Right lung (tissue), 5 donors: ENCODE measurements around the gene BZW2. TPM values are rescaled to one million over a fixed set of nuclear protein-coding genes. Genes with fewer than 3 reads are reported as not detected.
"Not testable (repeated sequence)": the region's sequence is repeated elsewhere in the genome, so short reads cannot be mapped to it uniquely, and the experiment has no call there.

ENCODE experiments used
- DNase-seq, 2 donors: peaks; one replicate each; pipeline ENCODE4 v3.0.0-alpha.2; 2013
- polyA plus RNA-seq, 5 donors: library from polyadenylated mRNA; unstranded; fragments of 120-200 nt; gene quantifications; one replicate each; pipeline versions ENCODE4 v1.2.1 to v1.2.3, GENCODE V29; 2013; ENCODE audit warnings: inconsistent platforms in 1 of 5, low replicate concordance in 1 of 5; ENCODE audit not compliant: insufficient read length in 5 of 5, insufficient read depth in 1 of 5

BZW2 gene
- polyA plus RNA-seq, 5 donors = 76.4 to 87.7 (median 80.5) TPM

DNA sequence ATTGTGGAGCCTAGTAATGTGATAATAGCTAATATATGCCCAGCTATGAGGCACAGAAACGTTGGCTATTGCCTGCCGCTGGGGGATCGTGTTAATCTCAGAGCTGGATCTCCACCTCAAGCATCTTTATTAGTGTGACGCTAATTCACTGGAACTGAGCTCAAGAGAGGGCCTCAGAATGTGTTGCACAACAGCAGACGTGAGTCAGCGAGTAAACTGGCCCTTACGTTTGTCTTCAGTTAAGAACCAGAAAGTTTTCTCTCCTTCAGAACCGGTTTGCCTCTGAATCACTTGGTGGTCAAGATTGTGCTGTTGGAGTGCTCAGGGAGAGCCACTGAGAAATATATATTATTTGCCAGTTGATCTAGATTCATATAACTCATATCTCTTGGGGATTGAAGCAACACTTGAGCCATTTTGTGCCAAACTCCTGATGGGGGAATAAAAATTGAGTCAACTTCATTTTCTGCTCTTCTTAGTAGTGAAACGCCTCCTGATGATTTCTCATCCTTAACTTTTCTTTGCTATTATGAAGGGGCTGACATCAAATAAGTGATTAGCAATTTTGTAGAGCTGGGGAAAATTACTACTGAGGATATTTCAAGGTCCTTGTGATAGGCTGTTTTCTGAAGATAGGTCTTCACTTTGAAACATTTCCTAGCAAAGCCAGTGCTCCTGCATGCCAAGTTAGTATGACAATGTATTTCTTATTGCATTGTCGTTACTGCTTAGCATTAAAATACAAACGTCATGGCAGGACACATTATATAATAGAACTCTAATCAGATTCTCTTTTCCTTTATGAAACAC is 22.3 kb downstream of the BZW2 start:
- peak in 1 of 2 donors; percentile 44 for DNase-seq

DNA sequence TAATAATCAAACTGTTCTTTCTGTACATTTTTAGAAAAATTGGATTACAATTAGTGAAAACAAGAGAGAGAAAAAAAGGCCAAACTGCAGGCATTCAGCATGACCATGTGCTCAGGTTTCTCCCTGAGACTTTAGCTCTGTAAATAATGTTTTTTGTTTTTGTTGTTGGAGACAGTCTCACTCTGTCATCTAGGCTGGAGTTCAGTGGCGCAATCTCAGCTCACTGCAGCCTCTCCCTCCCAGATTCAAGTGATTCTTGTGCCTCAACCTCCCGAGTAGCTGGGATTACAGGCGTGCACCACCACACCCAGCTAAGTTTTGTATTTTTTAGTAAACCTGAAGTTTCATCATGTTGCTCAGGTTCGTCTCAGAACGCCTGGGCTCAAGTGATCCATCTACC is 23.0 kb downstream of the BZW2 start:
- no peak for DNase-seq

DNA sequence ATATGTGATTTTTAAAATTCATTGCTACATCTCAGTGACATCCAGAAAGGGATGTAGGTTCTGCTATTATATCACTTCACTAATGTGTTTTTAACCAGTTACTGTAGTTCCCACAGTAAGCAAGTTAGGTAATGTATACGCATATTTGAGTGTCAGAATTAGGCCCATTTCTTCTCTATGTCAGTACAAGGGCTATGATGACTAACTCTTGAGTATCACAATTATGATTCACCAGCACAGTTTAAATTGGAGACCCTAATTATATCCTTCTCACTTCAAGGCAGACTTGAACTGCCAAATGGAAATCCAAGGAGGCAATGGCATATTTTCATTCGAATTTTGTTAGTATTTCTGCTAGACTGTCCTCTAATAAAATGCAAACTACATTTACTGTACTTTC is 23.6 kb downstream of the BZW2 start:
- DNase-seq = no peak

DNA sequence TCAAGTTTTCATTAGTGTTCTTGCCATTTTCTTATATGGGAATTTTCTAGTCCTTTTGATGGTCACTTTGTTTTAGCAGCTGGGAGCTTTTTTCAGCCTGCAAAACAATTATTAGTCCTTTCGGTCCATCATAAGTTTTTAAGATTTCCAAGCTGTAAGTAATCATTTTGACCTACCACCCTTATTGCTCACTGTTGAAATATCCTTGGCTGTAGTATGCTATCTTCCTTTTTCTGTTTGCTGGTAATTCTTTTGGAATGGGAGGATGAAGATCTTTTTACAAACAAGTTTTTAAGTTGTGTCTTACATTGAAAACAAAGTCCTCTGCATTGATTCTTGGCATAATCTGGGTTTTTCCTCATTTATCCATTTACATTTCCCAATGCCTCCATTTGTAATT is 24.0 kb downstream of the BZW2 start:
- no peak for DNase-seq

DNA sequence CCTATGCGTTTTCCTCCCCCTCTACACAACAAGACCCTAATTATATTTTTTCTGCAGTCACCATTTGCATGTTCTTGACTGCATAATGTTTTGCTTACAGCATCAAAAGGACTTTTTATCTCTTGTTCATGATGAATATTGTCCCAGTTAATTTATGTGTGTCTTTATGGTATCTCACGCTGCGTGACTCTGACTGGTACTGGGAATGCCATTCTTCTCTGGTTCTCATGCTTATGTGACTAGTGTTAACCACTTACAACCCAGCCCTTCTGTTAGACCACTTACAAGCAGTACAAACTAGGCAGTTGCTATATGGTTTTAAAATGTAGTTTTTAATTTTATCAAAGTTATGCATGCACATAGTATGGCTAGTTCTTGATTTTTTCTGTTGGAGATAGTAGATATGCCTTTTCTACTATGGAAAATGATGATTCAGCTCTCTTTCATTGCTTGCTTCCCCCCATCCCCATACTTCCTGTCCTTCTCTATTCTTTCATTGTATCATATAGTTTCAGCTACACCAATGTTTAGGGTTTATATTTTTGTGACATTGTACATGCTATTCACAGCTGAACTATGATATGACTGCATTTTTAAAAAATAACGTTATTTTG is 24.9 kb downstream of the BZW2 start:
- no peak for DNase-seq

DNA sequence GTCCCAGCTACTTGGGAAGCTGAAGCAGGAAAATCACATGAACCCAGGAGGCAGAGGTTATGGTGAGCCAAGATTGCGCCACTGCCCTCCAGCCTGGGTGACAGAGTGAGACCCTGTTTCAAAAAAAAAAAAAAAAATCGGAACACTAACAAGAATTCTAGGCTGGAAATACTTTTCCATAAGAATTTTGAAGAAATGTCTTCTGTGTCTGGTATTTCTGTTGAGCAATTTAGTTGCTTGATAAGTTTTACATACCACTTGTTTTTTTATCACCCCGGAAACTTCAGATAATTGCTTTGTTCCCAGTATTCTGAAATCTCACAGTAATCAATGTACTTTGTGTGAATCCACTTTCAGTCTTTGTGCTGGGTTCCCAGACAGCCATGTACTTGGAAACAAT is 25.8 kb downstream of the BZW2 start:
- DNase-seq = no peak

DNA sequence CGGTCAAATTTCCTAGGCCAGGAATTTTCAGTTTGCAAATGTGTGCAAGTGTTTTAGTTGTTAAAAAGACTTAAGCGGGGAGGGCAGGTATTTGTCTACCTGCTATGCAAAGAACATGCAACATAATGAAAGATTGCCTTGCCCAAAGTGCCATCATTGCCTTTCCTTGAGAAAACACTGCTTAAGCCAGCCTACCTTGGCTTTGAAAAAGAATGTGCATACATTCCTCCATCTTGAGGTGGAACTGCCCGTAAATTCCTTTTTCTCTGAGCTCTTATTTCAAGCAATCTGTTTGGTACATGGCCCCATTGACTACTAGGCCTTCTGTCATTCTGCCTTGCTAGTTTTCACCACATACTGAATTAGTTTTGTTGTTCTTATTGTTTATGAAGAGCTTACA is 29.3 kb downstream of the BZW2 start:
- DNase-seq = no peak

DNA sequence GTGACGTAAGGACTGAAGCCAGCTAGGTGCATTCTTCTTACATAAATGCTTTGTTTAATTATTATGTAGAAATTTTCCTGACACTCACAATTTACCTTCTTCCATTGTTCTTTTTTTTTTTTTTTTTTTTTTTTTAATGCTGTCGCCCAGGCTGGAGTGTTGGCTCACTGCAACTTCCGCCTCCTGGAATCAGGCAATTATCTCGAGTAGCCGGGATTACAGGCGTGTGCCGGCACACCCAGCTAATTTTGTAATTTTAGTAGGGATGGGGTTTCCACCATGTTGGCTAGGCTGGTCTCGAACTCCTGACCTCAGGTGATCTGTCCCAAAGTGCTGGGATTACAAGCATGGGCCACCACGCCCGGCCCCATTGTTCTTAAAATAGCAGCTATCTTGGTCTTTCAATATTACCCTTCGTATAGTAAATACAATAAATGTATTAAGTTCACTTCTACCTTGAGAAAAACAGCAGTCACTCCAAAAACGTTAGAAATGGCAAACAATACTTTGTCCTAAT is 32.1 kb downstream of the BZW2 start:
- no peak for DNase-seq

DNA sequence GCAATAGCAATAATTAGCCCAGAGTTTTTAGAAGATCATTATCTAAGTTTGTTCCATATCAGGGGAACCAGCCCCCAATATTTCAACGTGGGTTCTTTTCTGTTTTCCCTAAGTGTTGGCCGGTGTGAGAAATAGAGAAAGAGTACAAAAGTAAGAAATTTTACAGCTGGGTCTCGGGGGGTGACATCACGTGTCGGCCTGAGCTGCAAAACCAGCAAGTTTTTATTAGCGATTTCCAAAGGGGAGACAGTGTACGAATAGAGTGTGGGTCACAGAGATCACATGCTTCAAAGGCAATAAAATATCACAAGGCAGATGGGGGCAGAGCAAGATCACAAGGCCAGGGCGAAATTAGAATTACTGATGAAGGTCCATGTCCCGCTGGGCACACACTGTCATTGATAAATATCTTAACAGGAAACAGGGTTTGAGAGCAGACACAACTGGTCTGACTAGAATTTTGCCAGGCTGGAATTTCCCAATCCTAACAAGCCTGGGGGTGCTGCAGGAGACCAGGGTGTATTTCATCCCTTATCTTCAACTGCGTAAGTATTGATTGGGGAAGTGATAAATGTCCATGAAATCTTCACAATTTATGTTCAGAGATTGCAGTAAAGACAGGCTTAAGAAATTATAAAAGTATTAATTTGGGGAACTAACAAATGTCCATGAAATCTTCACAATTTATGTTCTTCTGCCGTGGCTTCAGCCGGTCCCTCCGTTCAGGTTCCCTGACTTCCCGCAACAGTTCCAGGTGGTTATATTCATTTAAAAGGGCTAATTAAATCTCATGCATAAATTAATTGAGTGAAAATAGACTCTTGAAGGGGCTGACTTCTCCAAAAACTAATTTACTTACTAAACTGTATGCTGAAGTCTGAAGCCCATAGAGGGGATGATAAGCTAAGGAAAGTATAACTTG is 32.9 kb downstream of the BZW2 start:
- DNase-seq = not testable (repeated sequence)

DNA sequence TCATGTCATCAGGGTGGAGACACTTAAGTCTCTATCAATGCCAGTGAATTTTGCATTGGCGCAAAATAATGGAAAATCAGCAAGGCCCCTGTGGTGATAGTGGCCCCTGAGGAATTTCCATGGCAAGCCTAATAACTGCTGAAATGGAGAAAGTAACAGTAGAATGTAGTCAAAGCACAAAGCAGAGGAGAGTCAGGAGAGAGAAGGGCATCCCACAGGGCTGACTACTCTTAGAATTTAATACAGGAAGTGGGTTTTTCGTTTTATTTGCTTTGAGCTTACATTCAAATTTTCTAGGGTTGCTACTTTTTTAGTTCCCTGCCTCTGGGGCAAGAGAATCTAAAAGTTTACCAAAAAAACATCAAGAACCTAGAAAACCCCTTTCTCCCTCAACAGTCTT is 39.0 kb downstream of the BZW2 start:
- no peak for DNase-seq

DNA sequence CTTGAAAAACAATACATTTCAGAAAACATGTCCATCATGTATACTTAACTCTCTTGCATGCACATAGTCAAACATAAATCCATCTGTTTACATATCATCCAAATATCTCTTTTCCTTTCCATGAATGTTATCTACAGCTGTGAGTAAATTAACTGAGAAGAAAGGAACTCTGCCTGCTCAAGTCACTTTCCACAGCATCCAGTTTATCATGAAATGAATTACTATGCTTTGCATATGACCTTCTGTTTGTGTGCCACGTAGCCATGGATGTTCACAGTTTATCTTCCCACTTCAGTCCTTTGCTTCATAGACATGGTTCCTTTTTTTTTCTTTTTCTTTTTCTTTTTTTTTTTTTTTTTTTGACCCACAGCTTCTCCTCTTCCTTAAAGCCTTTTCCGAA is 39.6 kb downstream of the BZW2 start:
- DNase-seq = peak; percentile 78 to 84

DNA sequence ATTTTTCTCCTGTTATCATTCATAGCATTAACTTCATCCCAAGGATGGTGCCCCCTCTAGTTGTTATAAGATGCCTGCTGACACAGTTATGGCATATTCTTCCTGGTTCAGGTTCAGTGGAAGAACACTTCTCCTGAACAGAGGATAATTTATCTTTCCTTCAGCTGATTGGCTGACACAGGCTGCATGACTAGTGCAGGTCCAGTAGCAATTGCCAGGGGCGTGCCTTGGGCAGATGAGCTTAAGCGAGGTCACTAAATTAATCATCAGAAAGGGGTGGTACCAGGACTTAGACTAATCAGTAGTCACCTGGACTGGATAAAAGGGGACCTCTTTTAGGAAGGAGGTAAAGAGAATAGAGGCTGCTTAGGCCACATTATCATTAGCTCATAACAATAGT is 42.3 kb downstream of the BZW2 start:
- DNase-seq = no peak

DNA sequence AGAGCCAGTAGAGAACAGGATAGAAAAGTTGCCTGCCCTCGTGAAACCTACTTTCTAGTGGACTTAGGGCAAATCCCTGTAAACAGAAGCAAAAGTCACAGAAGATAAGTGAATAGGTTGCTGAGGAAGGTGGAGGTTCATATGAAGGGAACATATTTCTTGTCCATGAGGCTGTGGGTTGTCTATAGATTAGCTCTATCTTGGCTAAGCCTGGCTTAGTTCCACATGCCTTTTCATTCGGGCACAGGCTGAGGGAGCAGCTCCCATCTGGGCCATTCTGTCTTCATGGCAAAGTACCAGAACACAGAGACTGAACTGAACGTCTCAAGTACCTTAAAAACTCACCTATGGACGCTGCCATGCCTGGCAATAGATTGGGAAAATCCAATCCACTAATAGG is 45.3 kb downstream of the BZW2 start:
- DNase-seq = no peak

DNA sequence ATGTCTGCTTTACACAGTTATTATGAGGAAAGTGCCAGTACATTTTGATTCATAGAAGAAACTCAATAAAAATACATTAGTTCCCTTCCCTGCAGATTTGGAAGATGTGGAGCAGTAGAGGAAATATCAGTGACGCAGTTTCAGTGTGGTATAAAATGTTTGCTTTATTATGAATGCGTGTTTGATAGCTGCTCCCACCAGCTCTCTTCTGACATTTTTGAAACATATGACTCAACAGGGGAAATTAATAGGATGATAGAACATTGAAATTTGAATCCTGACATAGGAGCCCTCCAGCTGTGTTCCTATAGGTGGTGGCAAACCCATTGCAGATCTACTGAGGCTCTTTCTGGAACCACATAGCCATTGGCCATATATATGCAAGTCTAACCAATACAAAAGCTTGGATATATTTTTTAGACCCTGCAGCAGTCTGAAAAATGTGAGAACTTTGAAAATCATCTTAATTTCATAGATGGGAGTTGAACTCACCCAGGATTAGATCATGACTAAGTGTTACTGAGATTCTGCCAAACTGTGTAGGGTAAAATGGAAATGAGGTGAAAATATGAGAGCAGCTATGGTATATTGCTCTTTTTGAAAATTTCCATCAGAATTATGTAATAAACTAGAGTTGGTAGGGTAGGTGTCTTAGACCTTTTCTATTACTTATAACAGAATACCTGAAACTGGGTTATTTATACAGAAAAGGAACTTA is 47.8 kb downstream of the BZW2 start:
- DNase-seq = no peak

DNA sequence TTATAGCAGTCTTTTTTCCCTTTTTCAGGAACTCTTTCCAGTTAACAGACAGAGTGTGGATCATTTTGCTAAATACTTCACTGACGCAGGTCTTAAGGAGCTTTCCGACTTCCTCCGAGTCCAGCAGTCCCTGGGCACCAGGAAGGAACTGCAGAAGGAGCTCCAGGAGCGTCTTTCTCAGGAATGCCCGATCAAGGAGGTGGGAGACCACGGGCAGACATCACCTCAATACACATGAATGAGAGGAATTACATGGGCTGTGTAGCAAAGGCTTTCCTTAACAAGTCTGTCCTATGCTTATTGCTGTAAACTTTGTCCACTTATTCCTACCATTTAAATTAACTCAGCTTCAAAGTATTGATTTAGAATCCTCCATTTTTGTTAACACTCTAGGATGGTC is 48.8 kb downstream of the BZW2 start:
- no peak for DNase-seq

DNA sequence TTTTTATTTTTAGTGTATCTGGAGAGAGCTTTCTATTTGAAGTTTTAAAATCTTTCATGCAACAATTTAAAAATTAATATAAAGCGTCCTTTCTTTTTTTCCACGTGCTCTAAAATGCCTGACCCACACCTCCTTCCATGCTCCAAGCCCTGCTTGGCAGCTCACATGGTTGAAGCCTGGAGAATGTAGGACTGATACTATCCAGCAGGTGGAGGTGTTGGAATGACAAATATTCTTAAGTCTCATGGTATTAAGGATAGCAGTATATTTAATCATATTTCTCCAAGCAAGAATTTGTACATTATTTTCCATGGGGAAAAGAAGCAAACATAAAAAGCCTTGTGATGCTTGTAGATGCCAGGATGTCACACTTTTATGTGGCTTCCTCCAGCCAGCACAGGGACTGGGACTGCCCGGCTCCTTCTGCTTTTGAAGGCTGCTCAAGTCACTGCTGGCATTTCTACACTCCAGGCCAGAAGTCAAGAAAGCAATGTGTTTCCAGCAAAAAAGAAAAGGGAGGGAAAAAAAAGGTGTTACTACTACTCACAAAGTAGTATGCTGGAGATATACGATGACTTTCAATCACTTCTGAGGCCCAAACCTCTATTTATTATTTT is 49.7 kb downstream of the BZW2 start:
- DNase-seq = peak in 1 of 2 donors; percentile 42

DNA sequence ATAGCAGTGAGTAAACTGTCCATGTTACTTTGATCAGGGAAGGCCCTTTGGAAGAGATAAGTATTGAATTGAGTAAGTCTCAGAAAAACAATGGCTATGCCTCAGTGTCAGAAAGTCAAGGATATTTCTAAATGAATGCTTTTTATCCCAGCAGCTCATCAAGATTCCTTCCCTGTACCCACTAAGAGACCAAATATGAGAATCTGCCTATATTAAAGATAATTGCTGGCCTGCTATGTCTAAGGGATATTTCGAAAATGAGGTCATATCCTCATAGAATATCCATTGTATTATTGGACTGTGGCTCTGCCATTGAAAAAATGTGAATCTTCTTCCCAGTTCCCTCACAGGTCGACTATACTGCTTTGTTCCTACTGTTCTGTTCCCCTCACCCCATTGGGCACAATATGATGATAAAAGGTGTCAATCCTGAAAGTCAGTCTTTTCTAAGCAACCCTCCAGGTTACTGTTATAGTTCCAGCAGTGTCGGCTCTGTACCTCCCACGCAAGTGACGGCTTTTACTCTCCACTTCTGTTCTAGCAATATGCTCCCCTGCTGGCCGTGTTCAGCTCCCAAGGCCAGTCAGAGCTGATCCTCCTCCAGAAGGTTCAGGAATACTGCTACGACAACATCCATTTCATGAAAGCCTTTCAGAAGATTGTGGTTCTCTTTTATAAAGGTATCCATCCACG is 51.7 kb downstream of the BZW2 start:
- DNase-seq = no peak

DNA sequence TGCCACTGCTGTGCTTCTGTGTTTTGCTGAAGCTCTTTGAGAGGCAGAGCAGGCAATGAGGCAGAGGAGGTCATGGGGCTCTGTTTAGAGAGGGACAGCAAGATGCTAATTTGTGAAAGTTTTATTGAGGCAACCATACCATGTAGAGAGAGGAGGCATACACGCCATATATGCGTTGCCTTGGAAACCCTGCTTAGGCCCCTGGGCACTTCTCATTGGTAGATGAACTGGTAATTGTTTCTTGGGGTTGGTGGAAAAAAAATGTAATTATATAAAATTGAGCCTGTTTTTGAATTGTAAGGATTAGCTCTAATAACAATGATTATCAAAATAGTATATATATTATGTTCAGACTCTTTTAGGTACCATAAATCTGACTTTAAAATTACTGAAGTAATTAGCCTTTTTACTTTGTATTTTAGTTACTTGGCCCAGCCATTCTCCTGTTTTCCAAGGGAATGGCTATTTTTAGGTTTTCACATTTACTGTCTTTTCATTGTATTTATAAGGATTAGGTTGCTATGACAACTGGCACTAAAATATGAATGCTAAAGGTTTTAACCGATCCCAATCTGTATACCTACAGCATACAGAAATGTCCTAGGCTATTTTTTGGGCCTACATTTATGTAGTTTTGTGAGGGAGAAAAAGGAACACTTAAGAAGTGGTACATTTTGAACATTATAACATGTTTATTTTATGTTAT is 52.4 kb downstream of the BZW2 start:
- no peak for DNase-seq

DNA sequence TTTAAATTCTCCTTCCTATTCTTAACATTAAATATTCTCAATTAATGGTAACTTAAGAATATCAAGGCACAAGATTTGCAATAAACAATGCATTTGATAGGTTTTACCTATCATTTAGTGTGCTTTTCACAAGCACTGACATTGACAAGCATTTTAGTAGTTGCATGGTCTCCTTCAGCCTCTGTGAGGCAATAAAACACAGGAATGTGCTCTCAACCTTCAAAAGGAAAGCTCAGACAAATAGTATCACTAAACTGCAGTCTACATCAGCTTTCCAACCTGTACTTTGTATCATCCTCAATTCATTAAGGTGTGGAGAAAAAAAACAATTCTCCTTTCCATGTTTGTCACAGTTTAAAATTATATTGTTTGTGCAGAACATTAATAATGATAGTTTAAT is 56.5 kb downstream of the BZW2 start:
- no peak for DNase-seq

DNA sequence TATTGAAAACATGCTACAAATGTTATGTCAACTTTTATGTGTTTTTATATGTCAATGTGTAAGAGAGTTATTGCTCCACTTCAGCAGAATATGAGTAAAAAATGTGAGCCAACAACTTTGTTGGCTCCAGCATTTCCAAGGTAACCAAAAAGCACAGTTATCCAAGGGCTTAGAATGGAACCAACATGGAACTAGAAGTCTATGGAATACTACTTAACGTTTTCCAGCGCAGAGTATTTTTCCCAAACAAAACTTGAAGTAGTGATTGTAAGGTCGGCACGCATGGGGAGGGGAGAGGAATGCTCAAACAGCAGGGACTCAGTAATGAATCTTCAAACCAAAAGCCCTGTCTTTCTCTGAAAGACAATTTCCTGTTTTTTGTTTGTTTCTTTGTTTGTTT is 62.5 kb downstream of the BZW2 start:
- no peak for DNase-seq
